ENCODE measurements around the gene C19orf81.
"Not testable (repeated sequence)": the region's sequence is repeated elsewhere in the genome, so short reads cannot be mapped to it uniquely, and the experiment has no call there.

GRCh38 chr19:50612504-50613404 lies 36.5 kb upstream of the C19orf81 start:
- not testable (repeated sequence) for TF ChIP-seq EZH2 (IDR thresholded peaks at IDR 0.05; ENCODE audit: insufficient read depth, poor library complexity, severe bottlenecking); EZH2phosphoT487 (IDR thresholded peaks at IDR 0.05; ENCODE audit: insufficient read depth, low read depth)

Data from GM23248 (cell line).